Hepatocyte (in vitro differentiated cells): Measurements from ENCODE around the gene CHP1.

Source experiments
- EZH2 ChIP-seq: fragments of 200-600 bp; sonication (generic); IDR thresholded peaks from 2 replicates; pipeline ENCODE4 v1.6.1; 2016; ENCODE audit warnings: antibody characterized with exemption, mild to moderate bottlenecking, borderline replicate concordance
- TF ChIP-seq, protein P1 (sequence below): fragments of 200-600 bp; sonication (generic); IDR thresholded peaks from 2 replicates; pipeline ENCODE4 v1.5.1; 2016; ENCODE audit warnings: antibody characterized with exemption, mild to moderate bottlenecking; ENCODE audit not compliant: poor library complexity

DNA sequence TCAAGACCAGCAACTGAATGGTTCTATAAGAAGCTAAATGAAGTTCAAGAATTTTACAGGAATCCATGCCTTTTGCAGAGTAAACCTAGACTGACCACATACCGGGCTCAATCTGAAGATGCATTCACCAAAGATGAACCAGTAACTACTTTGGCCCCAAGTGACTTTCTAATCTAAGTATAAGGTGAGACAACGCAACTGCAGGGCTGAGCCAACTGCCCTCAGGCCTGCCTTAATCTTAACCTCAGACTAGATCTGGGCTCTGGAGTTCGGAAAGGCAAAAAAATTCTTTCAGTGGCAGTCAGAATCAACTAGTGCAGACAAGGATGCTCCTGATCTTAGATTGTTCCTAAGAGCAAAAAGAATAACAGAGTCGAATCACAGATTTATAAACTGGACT lies 48.8 kb upstream of the CHP1 start:
- TF ChIP-seq, protein P1, sequence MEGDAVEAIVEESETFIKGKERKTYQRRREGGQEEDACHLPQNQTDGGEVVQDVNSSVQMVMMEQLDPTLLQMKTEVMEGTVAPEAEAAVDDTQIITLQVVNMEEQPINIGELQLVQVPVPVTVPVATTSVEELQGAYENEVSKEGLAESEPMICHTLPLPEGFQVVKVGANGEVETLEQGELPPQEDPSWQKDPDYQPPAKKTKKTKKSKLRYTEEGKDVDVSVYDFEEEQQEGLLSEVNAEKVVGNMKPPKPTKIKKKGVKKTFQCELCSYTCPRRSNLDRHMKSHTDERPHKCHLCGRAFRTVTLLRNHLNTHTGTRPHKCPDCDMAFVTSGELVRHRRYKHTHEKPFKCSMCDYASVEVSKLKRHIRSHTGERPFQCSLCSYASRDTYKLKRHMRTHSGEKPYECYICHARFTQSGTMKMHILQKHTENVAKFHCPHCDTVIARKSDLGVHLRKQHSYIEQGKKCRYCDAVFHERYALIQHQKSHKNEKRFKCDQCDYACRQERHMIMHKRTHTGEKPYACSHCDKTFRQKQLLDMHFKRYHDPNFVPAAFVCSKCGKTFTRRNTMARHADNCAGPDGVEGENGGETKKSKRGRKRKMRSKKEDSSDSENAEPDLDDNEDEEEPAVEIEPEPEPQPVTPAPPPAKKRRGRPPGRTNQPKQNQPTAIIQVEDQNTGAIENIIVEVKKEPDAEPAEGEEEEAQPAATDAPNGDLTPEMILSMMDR = no peak
- no peak for TF ChIP-seq EZH2
